Central memory CD4-positive, alpha-beta T cell (primary cell): ENCODE measurements around the gene IFNA14.
"Not testable (repeated sequence)": the region's sequence is repeated elsewhere in the genome, so short reads cannot be mapped to it uniquely, and the experiment has no call there.

Source experiments
- DNase-seq: peaks from one replicate; pipeline ENCODE4 v3.0.0; 2022
- total RNA-seq, 3 experiments: gene quantifications; one replicate each; lab custom pipeline; 2026; lab: John Stamatoyannopoulos, UW

The IFNA14 gene
- total RNA-seq = 0 reads per million in 3 experiments

GRCh38 chr9:21239911-21240310 lies at the start of gene IFNA14:
TSS of gene IFNA14 (minus strand) at chr9:21240005. CDS start at chr9:21239935, 70 bp downstream.
- DNase-seq = no peak

DNA sequence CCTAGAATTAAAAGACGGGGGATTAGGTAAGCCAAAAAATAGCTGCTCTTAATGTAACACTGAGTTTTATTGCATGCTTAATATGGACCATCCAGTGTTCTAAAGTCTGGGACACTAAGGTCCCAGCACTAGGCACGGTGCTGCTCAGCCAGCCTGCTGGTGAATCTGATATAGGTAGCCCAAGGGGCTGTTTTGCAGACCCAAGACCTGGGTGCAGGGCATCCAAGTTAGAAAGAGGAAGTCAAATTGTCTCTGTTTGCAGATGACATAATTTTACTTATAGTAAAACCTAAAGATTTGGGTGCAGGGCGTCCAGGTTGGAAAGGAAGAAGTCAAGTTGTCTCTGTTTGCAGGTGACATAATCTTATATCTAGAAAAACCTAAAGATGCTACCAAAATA lies 47.5 kb upstream of the IFNA14 start:
- DNase-seq = no peak

- DNase-seq = no peak
Observed at GRCh38 chr9:21286659-21287058, 46.9 kb upstream of the IFNA14 start.

- DNase-seq = no peak
Observed at GRCh38 chr9:21286099-21286498, 46.3 kb upstream of the IFNA14 start.

GRCh38 chr9:21281275-21281674 lies 41.5 kb upstream of the IFNA14 start:
- DNase-seq = no peak

GRCh38 chr9:21268347-21268657 lies 28.5 kb upstream of the IFNA14 start:
- DNase-seq = no peak

GRCh38 chr9:21267485-21268346 lies 27.9 kb upstream of the IFNA14 start:
- no peak for DNase-seq

DNA sequence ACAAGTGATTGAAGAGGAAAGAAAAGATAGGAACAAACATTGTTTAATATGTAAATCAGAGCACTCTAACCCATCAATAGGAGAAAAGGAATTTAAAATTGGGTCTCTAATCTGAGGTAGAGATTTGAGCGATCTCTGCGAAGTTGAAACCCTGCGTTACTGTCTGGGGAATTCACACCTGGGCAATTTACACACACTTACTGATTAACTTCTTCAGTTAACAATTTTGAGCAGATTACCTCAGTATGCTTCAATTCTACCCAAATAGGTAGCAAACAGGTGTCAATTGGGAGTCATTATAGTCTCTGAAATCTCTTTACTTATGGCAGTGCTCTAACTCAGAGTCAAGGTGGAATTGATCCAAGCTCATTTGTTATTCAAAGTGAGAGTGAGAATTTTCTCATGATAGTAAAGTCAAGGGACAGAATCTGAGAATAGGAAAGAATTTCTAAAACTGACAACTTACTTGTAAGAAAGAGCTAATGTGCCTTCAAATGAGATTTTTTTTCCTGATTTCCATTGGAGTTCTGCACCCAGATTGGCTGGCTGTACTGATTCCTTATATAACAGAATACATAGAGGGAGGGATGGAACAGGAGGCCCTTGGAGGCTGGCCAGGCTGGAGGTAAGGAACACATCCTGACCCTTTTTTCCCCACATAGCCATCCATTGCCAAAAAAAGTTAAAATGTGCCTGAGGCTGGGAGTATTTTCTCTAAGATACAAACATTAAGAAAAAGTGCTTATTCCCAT lies 27.1 kb upstream of the IFNA14 start:
- DNase-seq = no peak

GRCh38 chr9:21265421-21266189 lies 25.8 kb upstream of the IFNA14 start:
- DNase-seq = no peak

DNA sequence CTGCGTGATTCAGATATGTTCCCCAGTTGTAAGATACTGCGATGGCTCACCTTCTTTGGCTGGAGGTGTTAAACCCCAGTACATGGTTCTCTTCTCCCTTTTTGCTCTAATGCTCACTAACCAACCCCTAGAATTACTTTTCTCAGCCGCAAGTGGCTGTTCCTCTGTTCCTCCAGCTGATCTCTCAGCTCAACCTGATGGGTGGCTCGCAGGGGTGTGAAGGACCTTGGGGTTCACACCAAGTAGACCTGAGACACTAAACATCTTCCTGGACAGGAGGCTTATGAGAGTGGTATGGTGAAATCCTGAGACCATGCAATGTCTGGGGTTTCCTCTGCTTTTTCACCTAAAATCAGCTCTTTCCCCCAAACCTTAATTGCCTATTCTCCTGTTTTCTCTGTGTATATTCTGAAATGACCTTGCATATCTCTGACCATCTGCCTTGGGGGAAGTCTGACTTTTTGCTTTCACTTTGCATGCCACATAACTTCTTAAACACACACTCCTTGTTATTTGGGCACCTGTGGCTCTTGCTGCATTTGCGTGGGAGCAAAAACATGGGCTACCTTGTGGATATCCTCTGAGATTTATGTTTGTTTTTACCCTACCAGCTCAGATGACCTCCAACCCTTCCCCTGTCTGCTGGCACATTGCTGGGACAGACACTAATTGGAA lies 15.9 kb upstream of the IFNA14 start:
- no peak for DNase-seq

DNA sequence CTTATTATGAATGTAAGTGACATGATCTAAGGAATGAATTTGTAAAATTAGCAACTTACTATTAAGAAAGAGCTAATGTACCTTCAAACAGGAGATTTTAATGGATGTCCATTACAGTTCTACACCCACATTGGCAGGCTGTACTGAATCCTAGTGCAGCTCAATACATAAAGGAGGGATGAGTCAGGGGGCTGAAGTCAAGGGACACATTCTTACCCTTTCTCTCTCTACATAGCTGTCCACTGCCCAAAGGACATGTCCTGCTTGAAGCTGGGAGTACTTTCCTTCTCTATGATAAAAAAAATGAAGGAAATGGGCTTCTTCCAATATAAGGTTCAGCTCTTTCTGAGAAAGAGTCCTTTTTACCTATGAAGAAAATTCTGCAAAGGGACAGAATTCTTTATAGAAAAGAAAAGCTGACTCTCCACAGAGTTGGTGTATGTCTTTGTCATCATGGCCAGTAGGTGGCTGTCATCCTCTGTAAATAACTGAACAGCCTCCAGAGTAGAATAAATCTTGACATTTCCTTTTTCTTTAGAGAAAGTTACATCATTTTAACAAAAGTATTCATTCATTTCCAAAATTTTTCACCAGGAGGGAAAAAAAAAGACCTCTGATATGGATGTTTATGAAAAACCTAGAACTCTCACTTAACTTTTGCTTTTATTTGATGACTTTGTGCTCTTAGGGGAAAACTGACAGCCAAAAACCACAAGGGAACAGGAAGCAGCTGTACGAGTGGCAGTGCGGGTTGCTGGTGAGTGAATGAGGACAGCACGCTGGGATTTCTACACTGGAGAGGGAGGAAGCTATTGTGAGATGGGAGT lies 13.1 kb upstream of the IFNA14 start:
- peak; percentile 14 for DNase-seq

GRCh38 chr9:21251638-21252037 lies 11.8 kb upstream of the IFNA14 start:
- DNase-seq = no peak

DNA sequence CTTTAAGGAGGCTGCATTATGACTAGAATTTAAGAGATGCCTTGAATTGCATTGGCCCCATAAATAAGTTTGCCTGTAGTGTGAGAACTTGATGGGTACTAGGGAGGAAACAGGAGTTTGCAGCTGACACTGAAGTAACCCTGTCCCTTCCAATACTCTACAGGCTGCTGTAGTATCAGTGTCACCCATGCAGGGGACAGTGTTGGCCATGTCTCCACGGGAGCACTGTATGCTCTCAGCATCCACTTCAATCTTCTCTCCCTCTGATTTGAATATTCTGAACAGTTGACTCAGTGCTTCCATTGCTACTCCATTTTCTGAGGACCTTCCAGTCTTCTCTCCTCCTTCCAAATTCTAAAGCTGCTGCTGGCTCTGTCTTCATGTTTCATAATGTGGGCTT lies 11.4 kb upstream of the IFNA14 start:
- DNase-seq = no peak

GRCh38 chr9:21244836-21245235 lies 5.0 kb upstream of the IFNA14 start:
- no peak for DNase-seq

DNA sequence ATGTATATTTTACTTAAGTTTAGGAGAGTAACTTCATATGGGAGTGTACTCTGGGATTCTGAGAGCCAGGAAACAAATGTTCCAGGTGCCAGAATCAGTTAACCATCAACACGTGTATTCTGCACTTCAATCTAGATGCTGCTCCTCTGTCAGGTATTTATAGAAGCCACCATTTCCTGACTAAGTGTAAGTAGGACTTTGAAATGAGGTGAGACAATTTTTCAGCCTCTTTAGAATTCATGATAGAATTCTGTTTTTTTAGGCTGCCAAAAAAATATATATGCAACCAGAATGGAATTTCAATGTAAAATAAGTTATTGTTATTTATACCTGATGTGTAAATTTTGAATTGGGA lies 3.5 kb downstream of the IFNA14 start:
- not testable (repeated sequence) for DNase-seq

- DNase-seq = peak; percentile 16
Observed at GRCh38 chr9:21235468-21236359, 4.1 kb downstream of the IFNA14 start.

DNA sequence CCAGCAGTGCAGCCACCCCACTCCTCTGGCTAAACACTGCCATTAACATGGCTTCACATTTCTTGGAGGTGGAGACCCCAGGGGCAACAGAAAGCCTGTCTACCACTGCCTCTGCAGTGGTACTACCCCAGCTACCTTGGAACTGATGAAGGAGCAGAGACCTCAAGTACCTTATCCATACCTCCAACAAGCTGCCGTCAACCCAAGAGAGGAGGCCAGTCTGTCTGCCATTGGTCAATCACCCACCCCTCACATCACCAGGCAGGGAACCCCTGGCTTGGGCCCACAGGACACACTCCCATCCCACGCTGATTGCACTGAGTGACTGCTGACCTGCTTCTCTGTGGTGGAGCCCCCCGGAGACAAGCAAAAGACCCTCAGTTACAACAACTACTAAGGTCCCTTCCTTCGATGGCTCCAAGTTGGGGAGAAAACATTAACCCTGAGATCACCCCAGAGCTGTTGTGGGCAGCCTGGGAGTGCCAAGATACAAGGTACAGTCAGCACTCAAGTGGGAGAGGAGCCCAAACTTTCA lies 5.6 kb downstream of the IFNA14 start:
- no peak for DNase-seq

DNA sequence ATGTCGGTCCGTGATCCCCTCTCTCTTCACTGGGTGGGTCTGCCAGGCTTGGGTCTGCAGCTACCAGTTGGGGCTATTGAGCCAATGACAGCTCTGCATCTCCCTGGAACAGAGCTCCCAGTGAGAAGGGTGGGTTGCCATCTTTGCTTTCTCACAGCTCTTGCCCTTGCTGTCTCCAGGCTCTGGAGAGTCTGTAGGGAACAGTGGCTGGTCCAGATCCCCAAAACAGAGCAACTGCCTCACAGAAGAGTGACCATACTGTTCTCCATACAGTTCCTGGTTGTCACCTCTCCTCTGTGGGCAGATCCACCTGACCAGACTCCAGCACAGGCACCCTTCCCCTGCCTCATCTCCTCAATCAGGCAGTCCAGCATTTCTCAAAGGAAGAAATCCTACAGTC lies 6.5 kb downstream of the IFNA14 start:
- no peak for DNase-seq

- no peak for DNase-seq
Observed at GRCh38 chr9:21228122-21228521, 11.7 kb downstream of the IFNA14 start, which contains the start of gene IFNA17. TSS of gene IFNA17 (minus strand) at chr9:21228222. CDS start at chr9:21228173, 49 bp downstream.

DNA sequence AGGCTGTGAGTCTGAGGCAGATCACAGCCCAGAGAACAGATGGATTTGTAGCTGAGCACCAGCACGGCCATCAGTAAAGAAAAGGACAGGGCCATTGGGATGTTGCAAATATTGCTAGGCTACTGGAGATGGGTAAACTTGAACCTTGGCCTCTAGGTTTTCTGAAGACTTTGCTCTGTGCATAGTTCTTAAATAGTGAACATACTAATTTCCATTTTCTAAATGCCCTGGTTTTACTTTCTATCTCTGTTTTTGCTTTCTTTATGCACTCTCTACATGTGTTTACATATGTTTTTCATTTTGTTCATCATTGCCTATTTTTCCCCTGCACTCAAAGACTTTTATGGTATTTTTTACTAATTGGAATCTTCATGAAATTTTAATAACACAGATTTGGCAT lies 22.6 kb downstream of the IFNA14 start, which contains the start of gene IFNA16:
Gene IFNA16 (minus strand): TSS at position 101 of the 400 bp plus-strand sequence. CDS start 6 bp downstream, at position 95.
- DNase-seq = not testable (repeated sequence)
